ENCODE results near the gene CRYBA1.

The CRYBA1 gene

DNA sequence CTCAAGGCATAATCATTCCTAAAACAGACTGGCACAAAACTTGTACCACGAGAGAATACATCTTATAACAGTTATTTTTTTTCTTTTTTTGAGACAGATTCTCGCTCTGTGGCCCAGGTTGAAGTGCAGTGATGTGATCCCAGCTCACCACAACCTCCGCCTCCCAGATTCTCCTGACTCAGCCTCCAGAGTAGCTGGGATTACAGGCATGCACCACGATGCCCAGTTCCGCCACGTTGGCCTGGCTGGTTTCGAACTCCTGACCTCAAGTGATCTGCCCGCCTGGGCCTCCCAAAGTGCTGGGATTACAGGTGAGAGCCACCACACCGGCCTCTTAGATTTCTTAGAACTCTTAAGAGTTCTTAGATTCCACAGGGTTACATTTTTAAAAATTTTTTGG, 43.2 kb downstream of the CRYBA1 start:
- TF ChIP-seq, protein P1, sequence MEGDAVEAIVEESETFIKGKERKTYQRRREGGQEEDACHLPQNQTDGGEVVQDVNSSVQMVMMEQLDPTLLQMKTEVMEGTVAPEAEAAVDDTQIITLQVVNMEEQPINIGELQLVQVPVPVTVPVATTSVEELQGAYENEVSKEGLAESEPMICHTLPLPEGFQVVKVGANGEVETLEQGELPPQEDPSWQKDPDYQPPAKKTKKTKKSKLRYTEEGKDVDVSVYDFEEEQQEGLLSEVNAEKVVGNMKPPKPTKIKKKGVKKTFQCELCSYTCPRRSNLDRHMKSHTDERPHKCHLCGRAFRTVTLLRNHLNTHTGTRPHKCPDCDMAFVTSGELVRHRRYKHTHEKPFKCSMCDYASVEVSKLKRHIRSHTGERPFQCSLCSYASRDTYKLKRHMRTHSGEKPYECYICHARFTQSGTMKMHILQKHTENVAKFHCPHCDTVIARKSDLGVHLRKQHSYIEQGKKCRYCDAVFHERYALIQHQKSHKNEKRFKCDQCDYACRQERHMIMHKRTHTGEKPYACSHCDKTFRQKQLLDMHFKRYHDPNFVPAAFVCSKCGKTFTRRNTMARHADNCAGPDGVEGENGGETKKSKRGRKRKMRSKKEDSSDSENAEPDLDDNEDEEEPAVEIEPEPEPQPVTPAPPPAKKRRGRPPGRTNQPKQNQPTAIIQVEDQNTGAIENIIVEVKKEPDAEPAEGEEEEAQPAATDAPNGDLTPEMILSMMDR (IDR thresholded peaks at IDR 0.05; ENCODE audit: low read depth, low read length): no peak
- no peak overlapping the region for H3K4me3 ChIP-seq (ENCODE audit: low read depth, low read length)

DNA sequence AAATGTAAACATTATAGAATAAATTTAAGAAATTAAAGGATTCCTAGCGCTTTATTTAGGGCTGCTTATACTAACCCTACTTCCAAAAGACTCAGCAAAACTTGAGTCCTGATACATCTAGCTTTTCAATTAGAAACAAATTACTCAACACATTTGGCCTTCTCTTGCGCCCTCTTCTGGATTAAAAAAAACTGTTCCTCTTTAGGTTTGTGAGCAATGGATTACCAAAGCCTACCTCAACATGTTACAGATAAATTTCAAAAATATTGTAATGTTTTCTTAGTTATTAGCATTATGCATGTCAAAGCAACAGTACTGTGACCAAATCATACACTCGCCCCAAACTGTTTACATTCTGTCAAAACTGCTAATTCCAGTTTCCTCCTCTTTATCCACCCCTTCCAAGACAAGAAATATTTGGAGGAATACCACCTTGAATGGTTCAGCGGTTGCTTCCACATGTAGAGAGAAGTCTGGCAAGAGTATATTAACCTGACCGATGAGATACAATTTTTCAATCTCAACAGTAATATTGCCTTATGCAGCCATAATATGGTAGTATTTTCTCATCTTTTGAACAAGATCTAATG, 44.6 kb downstream of the CRYBA1 start:
- TF ChIP-seq, protein P1 (IDR thresholded peaks at IDR 0.05; ENCODE audit: low read depth, low read length): peak; percentile 17; the same call in 1 of the 2 replicates
- peak overlapping the region; percentile 66 for H3K4me3 ChIP-seq (ENCODE audit: low read depth, low read length)

DNA sequence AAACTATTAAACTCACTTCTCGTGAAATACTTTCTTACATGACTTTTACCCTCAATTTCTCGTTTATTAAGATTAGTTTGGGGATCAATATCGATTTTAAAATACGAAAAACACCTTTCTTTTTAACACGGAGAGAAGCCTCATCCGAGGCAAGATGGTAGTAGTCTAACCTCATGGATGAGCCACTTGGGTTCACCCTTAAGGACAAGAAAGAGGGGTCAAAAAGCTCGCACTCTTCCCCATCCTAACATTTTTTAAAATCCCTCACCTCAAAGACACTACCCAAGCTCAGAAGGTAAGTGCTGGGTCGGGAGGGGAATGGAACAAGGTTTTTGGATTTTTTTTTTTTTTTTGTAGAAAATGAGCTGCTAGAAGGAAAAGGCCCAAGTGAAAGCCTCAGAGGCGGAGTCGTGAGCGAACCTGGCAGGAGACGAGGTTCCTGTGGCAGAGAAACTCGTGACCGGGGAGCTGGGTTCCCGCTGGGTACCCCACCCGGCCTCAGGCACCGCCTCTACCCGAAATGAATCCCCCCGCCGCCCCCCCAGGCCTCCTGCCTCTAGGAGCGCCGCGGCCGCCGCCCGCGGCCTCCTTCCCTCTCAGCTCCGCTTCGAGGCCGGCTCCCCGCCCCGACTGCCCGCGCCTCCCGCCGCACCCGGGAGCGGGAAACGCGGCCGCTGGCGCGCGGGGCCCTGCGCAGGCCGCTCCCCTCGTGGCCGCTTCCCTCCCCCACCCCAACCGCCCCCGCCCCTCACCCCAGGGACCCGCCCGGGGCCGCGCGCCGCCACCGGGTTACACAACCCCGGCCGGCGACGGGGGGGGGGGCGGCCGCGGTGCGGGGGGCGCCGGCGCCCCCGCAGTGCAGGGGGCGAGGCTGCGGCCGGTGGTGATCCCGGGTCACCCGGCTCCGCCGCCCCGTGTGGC, 45.7 kb downstream of the CRYBA1 start:
- peak overlapping the region; percentile 99 for H3K4me3 ChIP-seq (ENCODE audit: low read depth, low read length)
- TF ChIP-seq, protein P1 (IDR thresholded peaks at IDR 0.05; ENCODE audit: low read depth, low read length): no peak

DNA sequence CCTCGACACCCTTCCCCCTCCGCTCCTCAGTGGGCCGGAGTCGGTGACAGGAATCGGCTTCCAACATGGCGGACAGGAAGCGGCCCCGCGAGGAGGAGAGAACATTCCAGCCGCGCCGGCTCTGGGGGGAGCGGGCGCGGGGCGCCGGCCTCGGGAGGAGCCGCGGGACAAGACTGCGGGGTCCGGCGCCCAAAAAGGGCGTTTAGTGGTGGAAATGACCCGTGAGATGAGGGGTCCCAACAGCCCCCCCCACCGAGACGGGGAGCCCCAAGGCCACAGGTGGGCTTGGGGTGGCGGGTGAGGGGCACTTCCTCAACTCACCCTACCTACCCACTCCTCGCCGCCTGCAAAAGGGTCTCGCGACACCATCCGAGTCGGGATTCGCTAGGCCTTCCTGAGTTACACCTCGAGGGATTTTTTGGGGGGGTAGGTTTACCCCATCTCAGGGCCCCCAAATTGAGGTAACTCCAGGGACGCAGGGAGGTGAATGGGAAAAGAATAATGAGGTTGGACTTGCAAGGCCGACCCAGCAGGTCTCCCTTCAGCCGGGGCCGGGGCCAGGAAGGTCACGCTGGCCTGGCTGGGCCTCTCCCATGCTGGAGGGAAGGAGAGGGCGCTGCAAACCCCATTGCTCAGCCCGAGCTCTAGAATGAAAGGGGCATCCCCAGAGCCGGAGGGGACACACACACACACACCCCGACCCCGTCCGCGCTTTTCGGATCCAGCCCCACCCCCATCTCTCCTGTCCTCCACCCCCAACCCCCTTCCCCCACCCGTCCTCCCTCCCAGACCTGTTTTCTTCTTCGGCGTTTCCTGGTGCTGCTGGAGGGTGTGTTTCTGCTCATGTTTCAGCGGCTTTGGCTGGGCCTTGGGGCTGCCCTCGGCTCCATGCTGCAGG, 46.6 kb downstream of the CRYBA1 start:
- H3K4me3 ChIP-seq (ENCODE audit: low read depth, low read length): peak overlapping the region; percentile 99
- TF ChIP-seq, protein P1 (IDR thresholded peaks at IDR 0.05; ENCODE audit: low read depth, low read length): no peak

DNA sequence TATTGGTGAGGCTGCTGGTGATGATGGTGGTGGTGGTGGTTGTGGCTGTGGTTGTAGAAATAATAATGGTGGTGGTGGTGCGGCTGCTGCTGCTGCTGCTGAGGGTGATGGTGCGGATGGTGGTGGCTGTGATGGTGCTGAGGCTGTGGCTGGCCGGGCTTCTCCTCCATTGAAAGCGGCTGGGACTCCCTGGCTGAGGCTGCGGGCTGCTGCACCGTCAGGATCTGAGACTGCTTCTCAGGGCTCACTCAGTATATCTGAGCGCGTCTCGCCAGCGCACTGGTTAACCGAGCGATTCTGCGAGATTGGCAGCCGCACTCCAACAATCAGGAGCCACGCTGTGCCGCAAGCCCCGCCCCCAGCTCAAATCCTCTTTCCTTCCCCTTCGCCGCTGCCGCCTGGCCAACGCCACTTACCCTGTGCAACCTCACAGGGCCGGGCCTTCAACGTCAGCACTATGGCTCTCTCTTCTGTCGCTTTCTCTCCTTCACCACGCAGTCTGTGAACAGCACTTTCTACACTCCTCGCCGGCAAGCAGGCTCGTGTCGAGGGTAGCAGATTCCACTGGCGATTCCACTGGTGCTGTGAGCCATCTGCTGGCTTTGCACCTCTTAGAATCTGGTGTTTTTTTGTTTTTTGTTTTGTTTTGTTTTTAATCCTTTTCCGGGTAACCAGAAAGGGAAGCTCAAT, 47.4 kb downstream of the CRYBA1 start, which contains the start of gene NUFIP2:
Gene NUFIP2, minus strand, starts transcription at position 259 of the 690 bp plus-strand sequence. Its CDS starts 89 bp downstream, at position 170.
- TF ChIP-seq, protein P1 (IDR thresholded peaks at IDR 0.05; ENCODE audit: low read depth, low read length): no peak
- peak within 1 kb of the TSS; percentile 99 for H3K4me3 ChIP-seq (ENCODE audit: low read depth, low read length)

DNA sequence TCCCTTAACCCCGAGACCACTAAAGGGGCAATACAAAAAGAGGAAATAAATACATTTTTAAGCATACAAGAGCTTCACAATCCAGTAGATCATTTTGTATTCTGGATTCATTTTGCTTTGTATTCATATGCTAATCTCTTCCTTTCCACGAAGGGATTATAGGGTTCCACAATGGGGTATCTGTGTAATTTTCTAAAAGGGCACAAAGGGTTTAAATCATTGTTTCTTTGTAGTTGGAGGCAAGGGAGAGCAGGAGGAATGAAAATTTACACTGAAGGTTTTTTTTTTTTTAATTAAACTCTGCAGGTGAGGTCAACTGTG, 47.9 kb downstream of the CRYBA1 start:
- TF ChIP-seq, protein P1 (IDR thresholded peaks at IDR 0.05; ENCODE audit: low read depth, low read length): no peak
- H3K4me3 ChIP-seq (ENCODE audit: low read depth, low read length): peak overlapping the region; percentile 99
